Left colon (tissue), 2 donors: ENCODE measurements around the gene CYREN. TPM values are rescaled to one million over a fixed set of nuclear protein-coding genes. Genes with fewer than 3 reads are reported as not detected.

Experiments
- ATAC-seq: fragments of 200-7000 bp; cut with Tn5 transposase; one replicate; pipeline ENCODE4 v1.9.1; 2020; ENCODE audit warnings: mild to moderate bottlenecking, moderate library complexity
- DNase-seq, 2 donors: peaks; one replicate each; pipeline ENCODE4 v3.0.0-alpha.2; 2020
- intact Hi-C, 2 donors: fragments of 100-400 bp; cut with DNase I in 1 of 2; cut with micrococcal nuclease in 1 of 2; formaldehyde crosslinking; loops; one replicate each; pipeline versions ENCODE4 v1.11.2 to v1.14.0; 2022; cut with DNase I, micrococcal nuclease
- total RNA-seq, 2 donors: library from RNA; stranded (reverse); fragmentation: NEBNext Ultra II Directional; extraction: Animal tissue kit (Norgen Biotek cat#: 25700); gene quantifications; one replicate each; pipeline ENCODE4 v1.2.1, GENCODE V29; 2021
- donor health status: DM: no; HTN: no; CAD: no.
- donor health status: DM: yes; HTN: yes; CAD: no.

Gene CYREN
- total RNA-seq, 2 donors from 2014 or later: 32.8 to 44.6 TPM

GRCh38 chr7:135166338-135166990 is 4.0 kb downstream of the CYREN start:
- intact Hi-C loops: loop anchor here in 1 of 2 donors (5.0 kb wide), 1 partner anchor 174 kb away; no protein-coding TSS in a partner anchor
- no peak for ATAC-seq

DNA sequence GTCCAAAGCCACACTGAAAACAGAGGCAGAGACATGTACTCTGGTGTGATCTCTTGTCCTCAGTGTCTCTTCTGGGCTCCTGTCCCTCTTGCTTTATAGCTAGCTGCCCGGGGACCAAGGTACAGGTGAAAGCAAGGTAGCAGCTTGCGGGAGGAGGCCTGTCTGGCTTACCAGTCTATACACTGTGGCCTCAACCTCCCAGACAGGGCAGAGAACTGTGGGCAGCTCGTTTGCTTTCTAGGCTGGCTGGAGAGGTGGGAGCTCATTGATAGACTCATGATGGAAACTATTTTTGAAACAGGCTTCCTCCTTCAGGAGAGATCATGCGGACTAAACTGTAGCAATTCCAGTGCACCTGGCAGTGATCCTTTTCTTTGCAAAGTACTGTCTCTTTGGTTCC is 4.6 kb downstream of the CYREN start:
- intact Hi-C loops: loop anchor here in 1 of 2 donors (5.0 kb wide), 1 partner anchor 174 kb away; no protein-coding TSS in a partner anchor
- ATAC-seq: no peak
- DNase-seq: no peak

More at GRCh38 chr7:135166338-135166990, 4.0 kb downstream of the CYREN start:
- no peak for DNase-seq

GRCh38 chr7:135164357-135165061 is 6.0 kb downstream of the CYREN start:
- intact Hi-C loops: loop anchor here in 1 of 2 donors (5.0 kb wide), 1 partner anchor 172 kb away; no protein-coding TSS in a partner anchor
- ATAC-seq (no peak), DNase-seq (no peak)

DNA sequence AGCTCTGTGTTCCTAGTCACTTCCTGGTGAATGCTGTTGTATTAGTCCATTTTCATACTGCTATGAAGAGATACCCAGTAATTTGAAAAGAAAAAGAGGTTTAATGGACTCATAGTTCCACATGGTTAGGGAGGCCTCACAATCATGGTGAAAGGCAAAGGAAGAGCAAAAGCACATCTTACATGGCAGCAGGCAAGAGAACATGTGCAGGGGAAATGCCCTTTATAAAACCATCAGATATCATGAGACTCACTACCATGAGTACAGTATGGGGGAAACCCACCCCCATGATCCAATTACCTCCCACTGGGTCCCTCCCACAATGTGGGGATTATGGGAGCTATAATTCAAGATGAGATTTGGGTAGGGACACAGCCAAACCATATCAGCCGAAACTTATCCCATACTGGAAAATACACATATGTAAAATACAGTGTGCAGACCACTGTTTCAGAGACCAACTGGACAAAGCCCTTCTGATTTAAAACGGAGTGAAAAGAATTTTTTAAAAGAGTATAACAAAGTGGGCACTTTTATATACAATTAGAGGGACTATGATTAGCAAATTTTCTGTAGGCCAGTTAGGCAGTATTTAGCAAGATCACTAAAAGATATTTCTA is 8.0 kb downstream of the CYREN start:
- DNase-seq (no peak), ATAC-seq (no peak)
- intact Hi-C loops: no loop called here

DNA sequence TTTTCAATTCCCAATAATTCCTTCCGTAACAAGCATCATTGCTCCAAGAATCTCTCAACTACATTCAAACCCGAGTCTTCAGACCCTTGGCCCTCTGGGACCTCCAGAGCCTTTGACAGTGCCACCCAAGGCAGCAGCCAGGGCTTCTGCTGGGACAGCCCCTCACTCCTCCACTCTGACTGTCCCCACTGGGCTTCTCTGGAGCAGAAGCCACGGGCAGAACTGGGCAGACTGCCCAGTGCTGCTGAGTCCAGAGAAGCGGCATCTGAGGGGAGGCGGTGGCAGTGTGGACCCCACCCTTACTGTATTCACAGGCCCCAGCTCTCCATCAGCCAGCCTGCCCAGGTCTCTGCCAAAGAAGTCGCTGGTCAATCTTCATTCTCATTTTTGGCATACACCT is 8.8 kb downstream of the CYREN start:
- ATAC-seq (no peak), DNase-seq (no peak)
- intact Hi-C loops: no loop called here

GRCh38 chr7:135160858-135161653 is 9.5 kb downstream of the CYREN start:
- DNase-seq (no peak), ATAC-seq (no peak)
- intact Hi-C loops: no loop called here

- DNase-seq: no peak
- intact Hi-C loops: no loop called here
- peak; percentile 67 for ATAC-seq
These were observed 10.2 kb downstream of the CYREN start for GRCh38 chr7:135160098-135160857.

DNA sequence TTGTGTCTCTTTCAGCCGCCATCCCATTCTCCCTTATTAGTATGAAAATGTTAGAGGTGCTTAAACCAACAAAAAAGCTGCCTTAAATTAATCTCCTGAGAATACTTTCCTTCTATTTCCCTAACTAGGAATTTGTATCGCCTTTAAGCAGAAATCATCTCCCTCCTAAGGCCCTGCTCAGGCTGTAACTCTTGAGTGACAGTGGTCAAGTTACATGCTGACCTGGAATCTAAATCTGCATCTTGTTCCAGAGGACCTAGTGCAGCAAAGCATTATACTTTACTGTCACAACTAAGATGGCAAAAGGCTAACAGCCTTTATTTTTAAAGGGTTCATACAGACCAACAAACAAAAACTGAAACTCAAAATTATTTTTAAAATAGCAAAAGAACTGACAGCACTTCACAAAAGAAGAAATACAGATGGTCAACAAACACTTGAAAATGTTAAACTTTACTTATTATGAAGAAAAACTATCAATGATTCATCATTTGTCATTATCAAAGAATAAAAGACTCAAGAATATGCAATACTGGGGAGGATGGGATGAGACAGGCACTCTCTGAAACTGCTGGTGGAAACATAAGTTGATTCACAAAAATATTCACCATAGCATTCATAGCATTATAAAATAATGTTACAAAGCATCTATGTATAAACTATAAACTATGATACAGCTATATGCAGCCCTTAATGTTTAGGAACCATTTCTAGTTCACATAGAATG is 11.0 kb downstream of the CYREN start:
- intact Hi-C loops: no loop called here
- no peak for DNase-seq
- ATAC-seq: no peak

DNA sequence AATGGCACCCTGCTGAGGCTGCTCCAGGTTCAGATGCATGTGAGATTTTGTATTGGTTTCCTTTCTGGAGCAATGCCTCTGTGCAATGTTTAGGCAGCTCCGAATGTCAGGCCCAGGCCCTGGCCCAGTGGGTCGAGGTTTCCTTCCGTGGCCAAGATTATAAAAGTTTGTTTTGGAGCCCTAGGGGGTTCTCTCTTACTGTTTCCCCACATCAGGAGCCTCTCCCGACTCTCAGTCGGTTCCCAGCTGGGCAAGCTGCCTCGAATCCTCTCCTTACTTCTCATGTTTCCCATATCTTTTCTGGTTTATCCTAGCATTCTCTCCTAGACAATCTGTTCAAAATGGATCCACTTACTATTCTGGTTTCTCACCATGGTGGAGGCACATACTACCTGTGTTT is 11.6 kb downstream of the CYREN start:
- ATAC-seq: no peak
- no peak for DNase-seq
- intact Hi-C loops: no loop called here

DNA sequence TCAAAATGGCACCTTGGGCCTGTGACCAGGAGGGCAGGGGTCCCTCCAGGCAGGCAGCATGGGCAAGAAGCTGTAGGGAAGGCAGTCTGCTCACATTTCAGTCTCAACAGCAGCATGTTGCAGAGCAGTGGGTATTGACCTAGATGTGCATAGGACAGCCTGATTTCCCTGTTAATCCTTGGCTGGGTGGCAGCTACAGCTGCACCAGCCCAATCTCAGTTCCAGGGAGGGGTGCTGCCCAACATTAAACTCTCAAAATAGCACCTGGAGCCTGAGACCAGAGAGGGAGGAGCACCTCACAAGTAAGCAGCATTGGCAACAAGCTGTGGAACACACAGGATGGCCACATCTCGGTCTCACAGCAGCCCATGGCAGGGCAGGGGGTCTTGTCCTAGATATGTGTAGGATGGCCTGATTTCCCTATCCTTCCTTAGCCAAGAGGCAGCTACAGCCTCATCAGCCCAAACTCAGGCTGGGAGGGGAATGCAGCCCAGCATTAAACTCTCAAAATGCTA is 12.3 kb downstream of the CYREN start:
- intact Hi-C loops: no loop called here
- DNase-seq: no peak
- no peak for ATAC-seq

GRCh38 chr7:135156290-135156689 is 14.2 kb downstream of the CYREN start:
- DNase-seq: no peak
- intact Hi-C loops: no loop called here
- ATAC-seq: no peak

DNA sequence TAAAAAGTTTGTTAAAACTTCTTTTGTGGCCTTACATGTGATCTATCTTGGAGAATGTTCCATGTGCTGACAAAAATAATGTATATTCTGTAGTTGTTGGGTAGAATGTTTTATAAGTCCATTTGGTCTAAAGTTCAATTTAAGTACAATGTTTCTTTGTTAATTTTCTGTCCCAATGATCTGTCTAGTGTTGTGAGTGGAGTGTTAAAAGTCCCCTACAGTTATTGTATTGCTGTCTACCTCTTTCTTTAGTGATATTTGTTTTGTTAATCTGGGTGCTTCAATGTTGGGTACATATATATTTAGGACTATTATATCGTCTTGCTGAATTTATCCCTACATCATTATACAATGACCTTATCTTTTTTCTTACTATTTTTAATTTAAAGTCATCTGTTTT is 15.8 kb downstream of the CYREN start:
- ATAC-seq (no peak), DNase-seq (no peak)
- intact Hi-C loops: no loop called here

DNA sequence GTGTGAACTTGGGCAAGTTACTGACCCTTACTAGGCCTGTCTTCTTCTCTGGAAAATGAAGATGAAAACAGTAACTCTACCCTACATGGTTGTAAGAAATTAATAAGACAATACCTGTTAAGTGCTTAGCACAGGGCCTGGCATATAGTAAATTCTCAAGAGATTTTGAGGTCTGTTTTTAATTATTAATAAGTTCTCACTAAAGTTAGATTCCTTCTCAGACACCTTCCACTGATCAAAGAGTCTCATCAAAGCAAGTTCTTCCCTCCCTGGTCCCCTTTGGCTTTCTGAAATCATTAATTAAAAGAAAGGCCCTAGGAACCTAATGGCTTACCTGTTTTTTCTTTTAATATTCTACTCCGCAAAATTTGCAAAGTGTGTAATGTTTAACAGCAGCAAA is 18.1 kb downstream of the CYREN start:
- ATAC-seq: no peak
- DNase-seq: no peak

GRCh38 chr7:135151533-135151932 is 19.0 kb downstream of the CYREN start:
- no peak for ATAC-seq
- intact Hi-C loops: no loop called here
- DNase-seq: no peak

More for the DNA sequence above, 18.1 kb downstream of the CYREN start:
- intact Hi-C loops: no loop called here

DNA sequence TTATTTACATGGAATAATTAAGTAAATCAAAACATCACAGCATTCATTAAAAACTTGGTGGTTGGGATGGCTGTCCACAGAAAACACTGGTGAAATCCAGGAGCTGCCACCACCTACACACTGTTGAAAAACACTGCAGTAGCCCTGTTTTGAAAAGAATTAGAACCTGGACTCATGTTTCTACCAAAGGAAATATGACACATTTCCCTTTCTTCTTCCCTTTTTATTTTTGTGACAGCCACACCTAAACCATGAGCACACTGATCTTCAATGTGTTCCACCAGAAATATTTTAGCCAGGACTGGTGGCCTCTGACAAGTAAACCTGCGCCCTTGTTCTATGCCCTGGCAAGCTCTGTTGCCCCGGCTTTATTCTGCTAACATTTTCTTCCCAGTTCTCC is 19.4 kb downstream of the CYREN start:
- DNase-seq (no peak), ATAC-seq (no peak)
- intact Hi-C loops: no loop called here

- ATAC-seq (no peak), DNase-seq (no peak)
- intact Hi-C loops: no loop called here
These were observed 20.3 kb downstream of the CYREN start for GRCh38 chr7:135150072-135150782.
